ENCODE results near the gene NEDD4L. TPM values are rescaled to one million over a fixed set of nuclear protein-coding genes. Genes with fewer than 3 reads are reported as not detected.

NEDD4L gene
- total RNA-seq, 1 donor from 2014 or later, result 41.1 TPM

DNA sequence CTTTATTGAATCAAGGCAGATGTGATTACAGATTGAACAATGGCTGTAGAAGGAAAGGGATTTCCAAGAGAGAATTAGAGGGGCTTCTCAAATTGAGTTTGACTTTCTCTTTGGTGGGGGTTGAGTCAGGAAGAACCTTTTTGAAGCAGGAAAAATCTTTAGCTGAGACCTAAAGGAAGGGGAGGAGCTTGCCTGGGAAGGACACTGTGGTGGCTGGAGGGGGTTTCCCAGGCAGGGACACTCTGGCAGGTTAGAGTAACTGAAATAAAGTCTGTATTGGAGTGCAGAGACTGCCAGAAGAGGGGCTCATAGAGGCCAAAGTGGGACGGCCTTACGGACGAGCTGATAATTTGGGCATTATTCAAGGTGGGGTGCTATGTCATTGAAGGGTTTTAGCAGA is 69.3 kb downstream of the NEDD4L start:
- TF ChIP-seq, protein P1, sequence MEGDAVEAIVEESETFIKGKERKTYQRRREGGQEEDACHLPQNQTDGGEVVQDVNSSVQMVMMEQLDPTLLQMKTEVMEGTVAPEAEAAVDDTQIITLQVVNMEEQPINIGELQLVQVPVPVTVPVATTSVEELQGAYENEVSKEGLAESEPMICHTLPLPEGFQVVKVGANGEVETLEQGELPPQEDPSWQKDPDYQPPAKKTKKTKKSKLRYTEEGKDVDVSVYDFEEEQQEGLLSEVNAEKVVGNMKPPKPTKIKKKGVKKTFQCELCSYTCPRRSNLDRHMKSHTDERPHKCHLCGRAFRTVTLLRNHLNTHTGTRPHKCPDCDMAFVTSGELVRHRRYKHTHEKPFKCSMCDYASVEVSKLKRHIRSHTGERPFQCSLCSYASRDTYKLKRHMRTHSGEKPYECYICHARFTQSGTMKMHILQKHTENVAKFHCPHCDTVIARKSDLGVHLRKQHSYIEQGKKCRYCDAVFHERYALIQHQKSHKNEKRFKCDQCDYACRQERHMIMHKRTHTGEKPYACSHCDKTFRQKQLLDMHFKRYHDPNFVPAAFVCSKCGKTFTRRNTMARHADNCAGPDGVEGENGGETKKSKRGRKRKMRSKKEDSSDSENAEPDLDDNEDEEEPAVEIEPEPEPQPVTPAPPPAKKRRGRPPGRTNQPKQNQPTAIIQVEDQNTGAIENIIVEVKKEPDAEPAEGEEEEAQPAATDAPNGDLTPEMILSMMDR (IDR thresholded peaks at IDR 0.05), result no peak
- H3K9me3 Mint-ChIP-seq (ENCODE audit: unreplicated experiment), result no peaks in the 10 kb centered on the region
- H3K27ac Mint-ChIP-seq (ENCODE audit: unreplicated experiment), result no peak overlapping the region
- peaks cover 5% of the 10 kb centered on the region for H3K4me1 Mint-ChIP-seq (ENCODE audit: unreplicated experiment)
- no peak for DNase-seq (ENCODE audit: extremely low spot score, unreplicated experiment)
- H3K27me3 Mint-ChIP-seq (ENCODE audit: unreplicated experiment), result no peaks in the 10 kb centered on the region
- H3K36me3 Mint-ChIP-seq (ENCODE audit: unreplicated experiment), result no peaks in the 10 kb centered on the region
- no peak overlapping the region for H3K4me3 Mint-ChIP-seq (ENCODE audit: unreplicated experiment)

DNA sequence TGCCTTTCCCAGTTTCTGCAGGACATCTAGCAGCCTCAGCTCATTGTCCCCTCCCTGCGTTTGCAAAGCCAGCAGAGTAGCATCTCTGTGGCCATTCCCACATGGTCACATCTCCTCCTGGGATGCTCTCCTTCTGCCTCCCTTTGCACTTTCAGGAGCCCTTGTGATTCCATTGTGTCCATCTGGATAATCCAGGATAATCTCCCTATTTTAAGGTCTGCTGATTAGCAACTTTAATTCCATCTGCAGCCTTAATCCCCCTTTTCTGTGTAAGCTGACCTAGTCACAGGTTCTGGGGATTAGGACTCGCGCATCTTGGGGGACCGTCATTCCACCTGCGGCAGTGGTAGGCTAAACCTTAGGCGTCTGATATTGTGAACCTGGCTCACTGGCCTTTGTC is 70.7 kb downstream of the NEDD4L start:
- H3K27me3 Mint-ChIP-seq (ENCODE audit: unreplicated experiment), result no peaks in the 10 kb centered on the region
- H3K9me3 Mint-ChIP-seq (ENCODE audit: unreplicated experiment), result no peaks in the 10 kb centered on the region
- H3K27ac Mint-ChIP-seq (ENCODE audit: unreplicated experiment), result no peak overlapping the region
- peaks cover 6% of the 10 kb centered on the region for H3K4me1 Mint-ChIP-seq (ENCODE audit: unreplicated experiment)
- DNase-seq (ENCODE audit: extremely low spot score, unreplicated experiment), result no peak
- TF ChIP-seq, protein P1 (IDR thresholded peaks at IDR 0.05), result no peak
- no peaks in the 10 kb centered on the region for H3K36me3 Mint-ChIP-seq (ENCODE audit: unreplicated experiment)
- H3K4me3 Mint-ChIP-seq (ENCODE audit: unreplicated experiment), result no peak overlapping the region

DNA sequence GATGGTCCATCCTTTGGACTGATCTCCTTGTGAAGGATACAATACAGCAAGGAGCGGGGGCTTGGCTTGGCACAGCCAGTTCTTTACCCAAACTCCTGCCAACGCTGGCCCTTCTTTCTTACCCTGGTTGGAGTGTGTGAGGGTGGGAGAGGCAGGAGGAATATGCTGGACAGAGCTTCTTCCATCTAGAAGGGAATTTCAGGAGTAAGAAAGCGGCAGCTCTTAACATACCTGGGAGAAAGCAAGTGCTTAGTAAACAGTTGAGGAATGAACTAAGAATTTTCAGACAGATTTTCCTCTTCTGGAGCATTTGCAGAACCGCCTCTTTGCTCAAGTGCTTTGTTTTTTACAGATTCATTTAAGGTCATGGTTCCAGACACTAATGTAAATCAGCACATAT is 72.8 kb downstream of the NEDD4L start:
- Mint-ChIP-seq H3K27ac (ENCODE audit: unreplicated experiment) (no peak overlapping the region), H3K36me3 (ENCODE audit: unreplicated experiment) (no peaks in the 10 kb centered on the region), H3K4me3 (ENCODE audit: unreplicated experiment) (no peak overlapping the region), H3K27me3 (ENCODE audit: unreplicated experiment) (no peaks in the 10 kb centered on the region), H3K4me1 (ENCODE audit: unreplicated experiment) (peaks cover 8% of the 10 kb centered on the region), H3K9me3 (ENCODE audit: unreplicated experiment) (no peaks in the 10 kb centered on the region)
- no peak for DNase-seq (ENCODE audit: extremely low spot score, unreplicated experiment)
- TF ChIP-seq, protein P1 (IDR thresholded peaks at IDR 0.05), result no peak

DNA sequence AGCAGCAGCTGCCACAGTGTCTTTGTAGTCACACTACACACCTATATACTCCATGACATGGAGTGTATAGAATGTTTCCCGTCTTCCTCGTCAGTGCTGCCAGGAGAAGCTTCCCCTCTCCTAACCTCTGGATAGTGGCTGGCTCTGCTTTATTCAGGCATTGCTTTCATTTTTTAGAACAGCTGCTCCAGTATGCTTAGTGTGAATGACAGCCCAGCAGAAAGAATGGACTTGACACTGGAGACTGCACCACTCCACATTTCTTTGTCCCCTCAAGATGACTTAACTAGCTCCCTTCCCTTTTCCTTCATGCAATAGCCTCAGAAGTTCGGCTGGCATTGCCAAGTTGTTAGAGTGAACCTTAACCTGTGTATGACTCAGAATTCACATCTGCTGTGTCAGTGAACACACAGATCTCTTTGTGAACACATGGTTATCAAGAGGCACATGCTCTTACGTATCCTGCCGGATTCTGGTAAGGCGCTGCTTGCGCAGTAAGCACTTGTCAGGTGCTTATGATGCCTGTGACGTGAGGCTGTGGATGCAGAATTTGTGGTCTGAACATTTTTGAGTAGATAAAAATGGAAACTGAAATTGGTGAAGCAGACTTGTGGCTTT is 73.9 kb downstream of the NEDD4L start:
- TF ChIP-seq, protein P1 (IDR thresholded peaks at IDR 0.05), result no peak
- Mint-ChIP-seq H3K36me3 (ENCODE audit: unreplicated experiment) (no peaks in the 10 kb centered on the region), H3K4me1 (ENCODE audit: unreplicated experiment) (peaks cover 8% of the 10 kb centered on the region), H3K27ac (ENCODE audit: unreplicated experiment) (no peak overlapping the region), H3K4me3 (ENCODE audit: unreplicated experiment) (no peak overlapping the region), H3K27me3 (ENCODE audit: unreplicated experiment) (no peaks in the 10 kb centered on the region), H3K9me3 (ENCODE audit: unreplicated experiment) (no peaks in the 10 kb centered on the region)
- DNase-seq (ENCODE audit: extremely low spot score, unreplicated experiment), result no peak

DNA sequence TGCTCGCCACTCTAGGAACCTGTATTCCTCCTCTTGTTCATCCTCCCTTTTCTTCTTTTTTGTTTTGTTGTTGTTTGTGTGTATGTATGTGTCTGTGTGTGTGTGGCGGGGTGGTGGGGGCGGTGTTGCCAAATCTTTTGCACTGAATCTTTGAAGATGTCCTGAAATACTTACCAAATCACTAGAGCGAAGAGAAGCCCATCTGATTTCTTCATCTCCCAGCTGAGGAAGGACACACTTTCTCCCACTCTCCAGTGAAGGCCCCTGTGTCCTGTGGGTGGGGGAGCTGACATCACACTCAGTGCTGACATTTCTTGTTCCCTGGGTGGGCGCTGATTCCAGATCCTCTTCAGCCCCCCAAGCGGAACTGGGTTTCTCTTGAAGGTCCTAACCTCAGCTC is 74.5 kb downstream of the NEDD4L start:
- TF ChIP-seq, protein P1 (IDR thresholded peaks at IDR 0.05), result no peak
- H3K4me3 Mint-ChIP-seq (ENCODE audit: unreplicated experiment), result no peak overlapping the region
- H3K27me3 Mint-ChIP-seq (ENCODE audit: unreplicated experiment), result no peaks in the 10 kb centered on the region
- no peak overlapping the region for H3K27ac Mint-ChIP-seq (ENCODE audit: unreplicated experiment)
- no peaks in the 10 kb centered on the region for H3K9me3 Mint-ChIP-seq (ENCODE audit: unreplicated experiment)
- no peak for DNase-seq (ENCODE audit: extremely low spot score, unreplicated experiment)
- no peaks in the 10 kb centered on the region for H3K36me3 Mint-ChIP-seq (ENCODE audit: unreplicated experiment)
- H3K4me1 Mint-ChIP-seq (ENCODE audit: unreplicated experiment), result peaks cover 8% of the 10 kb centered on the region
